Measurements from ENCODE around the gene ZNF688.

GRCh38 chr16:30533748-30534367 lies 37.7 kb downstream of the ZNF688 start:
- TF ChIP-seq CTCF (IDR thresholded peaks at IDR 0.05) (no peak), POLR2A (IDR thresholded peaks at IDR 0.05) (no peak)
